ENCODE measurements around the gene LCN10.

LCN10 gene

DNA sequence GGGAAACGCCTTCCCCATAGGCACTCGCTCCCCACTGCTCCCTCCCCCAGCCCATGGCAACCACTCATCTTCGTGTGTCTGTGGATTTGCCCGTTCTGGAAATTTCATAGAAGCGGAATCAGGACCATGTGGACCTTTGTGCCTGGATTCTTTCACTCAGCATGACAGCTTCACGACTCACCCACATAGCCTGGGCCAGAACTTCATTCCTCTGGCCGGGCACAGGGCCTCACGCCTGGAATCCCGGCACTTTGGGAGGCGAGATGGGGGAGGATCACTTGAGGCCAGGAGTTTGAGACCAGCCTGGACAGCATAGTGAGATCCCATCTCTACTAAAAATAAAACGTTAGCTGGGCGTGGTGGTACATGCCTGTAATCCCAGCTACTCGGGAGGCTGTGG lies 42.4 kb downstream of the LCN10 start:
- Histone ChIP-seq H3K27me3 (ENCODE audit: insufficient read depth, poor library complexity, severe bottlenecking) (no peaks in the 10 kb centered on the region), H3K4me3 (replicated peaks; ENCODE audit: insufficient read depth, low read length) (no peak overlapping the region), H3K27ac (replicated peaks) (no peak overlapping the region)
- TF ChIP-seq SPI1 (IDR thresholded peaks at IDR 0.05; ENCODE audit: borderline replicate concordance, low read depth), result no peak
- no peak for TF ChIP-seq POLR2AphosphoS5 (IDR thresholded peaks at IDR 0.05; ENCODE audit: low read depth)
- no peak for TF ChIP-seq GABPA (IDR thresholded peaks at IDR 0.05; ENCODE audit: low read depth)
- TF ChIP-seq, protein P1, sequence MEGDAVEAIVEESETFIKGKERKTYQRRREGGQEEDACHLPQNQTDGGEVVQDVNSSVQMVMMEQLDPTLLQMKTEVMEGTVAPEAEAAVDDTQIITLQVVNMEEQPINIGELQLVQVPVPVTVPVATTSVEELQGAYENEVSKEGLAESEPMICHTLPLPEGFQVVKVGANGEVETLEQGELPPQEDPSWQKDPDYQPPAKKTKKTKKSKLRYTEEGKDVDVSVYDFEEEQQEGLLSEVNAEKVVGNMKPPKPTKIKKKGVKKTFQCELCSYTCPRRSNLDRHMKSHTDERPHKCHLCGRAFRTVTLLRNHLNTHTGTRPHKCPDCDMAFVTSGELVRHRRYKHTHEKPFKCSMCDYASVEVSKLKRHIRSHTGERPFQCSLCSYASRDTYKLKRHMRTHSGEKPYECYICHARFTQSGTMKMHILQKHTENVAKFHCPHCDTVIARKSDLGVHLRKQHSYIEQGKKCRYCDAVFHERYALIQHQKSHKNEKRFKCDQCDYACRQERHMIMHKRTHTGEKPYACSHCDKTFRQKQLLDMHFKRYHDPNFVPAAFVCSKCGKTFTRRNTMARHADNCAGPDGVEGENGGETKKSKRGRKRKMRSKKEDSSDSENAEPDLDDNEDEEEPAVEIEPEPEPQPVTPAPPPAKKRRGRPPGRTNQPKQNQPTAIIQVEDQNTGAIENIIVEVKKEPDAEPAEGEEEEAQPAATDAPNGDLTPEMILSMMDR (IDR thresholded peaks at IDR 0.05; ENCODE audit: insufficient read depth, low read length), result no peak
- TF ChIP-seq, protein P2, sequence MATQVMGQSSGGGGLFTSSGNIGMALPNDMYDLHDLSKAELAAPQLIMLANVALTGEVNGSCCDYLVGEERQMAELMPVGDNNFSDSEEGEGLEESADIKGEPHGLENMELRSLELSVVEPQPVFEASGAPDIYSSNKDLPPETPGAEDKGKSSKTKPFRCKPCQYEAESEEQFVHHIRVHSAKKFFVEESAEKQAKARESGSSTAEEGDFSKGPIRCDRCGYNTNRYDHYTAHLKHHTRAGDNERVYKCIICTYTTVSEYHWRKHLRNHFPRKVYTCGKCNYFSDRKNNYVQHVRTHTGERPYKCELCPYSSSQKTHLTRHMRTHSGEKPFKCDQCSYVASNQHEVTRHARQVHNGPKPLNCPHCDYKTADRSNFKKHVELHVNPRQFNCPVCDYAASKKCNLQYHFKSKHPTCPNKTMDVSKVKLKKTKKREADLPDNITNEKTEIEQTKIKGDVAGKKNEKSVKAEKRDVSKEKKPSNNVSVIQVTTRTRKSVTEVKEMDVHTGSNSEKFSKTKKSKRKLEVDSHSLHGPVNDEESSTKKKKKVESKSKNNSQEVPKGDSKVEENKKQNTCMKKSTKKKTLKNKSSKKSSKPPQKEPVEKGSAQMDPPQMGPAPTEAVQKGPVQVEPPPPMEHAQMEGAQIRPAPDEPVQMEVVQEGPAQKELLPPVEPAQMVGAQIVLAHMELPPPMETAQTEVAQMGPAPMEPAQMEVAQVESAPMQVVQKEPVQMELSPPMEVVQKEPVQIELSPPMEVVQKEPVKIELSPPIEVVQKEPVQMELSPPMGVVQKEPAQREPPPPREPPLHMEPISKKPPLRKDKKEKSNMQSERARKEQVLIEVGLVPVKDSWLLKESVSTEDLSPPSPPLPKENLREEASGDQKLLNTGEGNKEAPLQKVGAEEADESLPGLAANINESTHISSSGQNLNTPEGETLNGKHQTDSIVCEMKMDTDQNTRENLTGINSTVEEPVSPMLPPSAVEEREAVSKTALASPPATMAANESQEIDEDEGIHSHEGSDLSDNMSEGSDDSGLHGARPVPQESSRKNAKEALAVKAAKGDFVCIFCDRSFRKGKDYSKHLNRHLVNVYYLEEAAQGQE (IDR thresholded peaks at IDR 0.05; ENCODE audit: insufficient replicate concordance, low read depth), result no peak
- no peak for DNase-seq (ENCODE audit: low read depth in 1 of 2, low spot score in 1 of 2)

DNA sequence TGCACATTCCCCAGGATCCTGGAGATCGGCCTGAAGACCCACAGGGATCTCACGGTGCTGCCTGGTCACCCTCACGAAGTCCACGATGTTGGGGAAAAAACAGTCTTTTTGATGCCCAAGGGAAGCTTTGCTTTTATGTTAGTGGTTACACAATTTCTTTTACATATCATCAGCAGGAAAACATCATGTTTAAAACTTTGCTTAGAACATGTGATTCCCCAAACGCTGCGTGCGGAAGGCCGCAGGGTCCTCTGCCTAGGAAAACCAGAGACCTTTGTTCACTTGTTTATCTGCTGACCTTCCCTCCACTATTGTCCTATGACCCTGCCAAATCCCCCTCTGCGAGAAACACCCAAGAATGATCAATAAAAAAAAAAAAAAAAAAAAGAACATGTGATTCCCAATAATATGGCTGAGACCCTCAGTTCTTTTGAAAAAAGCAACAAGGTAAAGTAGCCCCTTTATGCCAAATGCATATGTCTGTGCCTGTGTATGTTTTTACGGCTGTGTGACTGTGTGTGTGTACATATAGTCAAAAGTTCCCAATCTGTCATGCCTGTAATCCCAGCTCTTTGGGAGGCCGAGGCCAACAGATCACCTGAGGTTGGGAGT lies 44.0 kb downstream of the LCN10 start:
- TF ChIP-seq, protein P1 (IDR thresholded peaks at IDR 0.05; ENCODE audit: insufficient read depth, low read length), result no peak
- TF ChIP-seq, protein P2 (IDR thresholded peaks at IDR 0.05; ENCODE audit: insufficient replicate concordance, low read depth), result no peak
- TF ChIP-seq POLR2AphosphoS5 (IDR thresholded peaks at IDR 0.05; ENCODE audit: low read depth) (no peak), SPI1 (IDR thresholded peaks at IDR 0.05; ENCODE audit: borderline replicate concordance, low read depth) (no peak), GABPA (IDR thresholded peaks at IDR 0.05; ENCODE audit: low read depth) (no peak)
- Histone ChIP-seq H3K27ac (replicated peaks) (peak overlapping the region; percentile 90), H3K27me3 (ENCODE audit: insufficient read depth, poor library complexity, severe bottlenecking) (no peaks in the 10 kb centered on the region), H3K4me3 (replicated peaks; ENCODE audit: insufficient read depth, low read length) (no peak overlapping the region)
- DNase-seq (ENCODE audit: low read depth in 1 of 2, low spot score in 1 of 2), result no peak

DNA sequence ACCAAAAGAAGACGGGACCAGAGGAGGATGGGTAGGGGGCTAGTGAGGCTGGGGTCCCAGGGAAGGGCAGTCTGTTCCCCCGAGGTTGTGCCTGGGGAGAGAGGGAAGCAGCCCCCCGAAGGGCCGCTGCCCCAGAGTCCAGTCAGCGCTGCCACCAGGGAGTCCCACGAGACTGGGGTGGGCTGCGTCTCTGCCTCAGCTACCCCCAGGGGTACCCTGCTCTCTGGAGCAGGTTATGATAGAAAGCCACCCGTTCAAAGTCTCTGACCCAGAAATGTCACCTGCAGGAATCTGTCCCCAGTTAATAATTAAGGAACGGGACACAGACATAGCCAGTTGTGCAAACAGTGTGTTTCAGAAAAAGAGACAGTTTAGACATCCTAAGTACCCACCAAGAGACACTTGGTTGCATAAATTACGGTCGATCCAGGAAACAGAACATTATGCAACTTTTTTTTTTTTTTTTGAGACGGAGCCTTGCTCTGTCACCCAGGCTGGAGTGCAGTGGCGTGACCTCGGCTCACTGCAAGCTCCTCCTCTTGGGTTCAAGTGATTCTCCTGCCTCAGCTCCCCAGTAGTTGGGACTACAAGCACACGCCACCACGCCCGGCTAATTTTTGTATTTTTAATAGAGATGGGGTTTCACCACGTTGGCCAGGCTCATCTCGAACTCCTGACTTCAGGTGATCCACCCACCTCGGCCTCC lies 44.8 kb downstream of the LCN10 start:
- Histone ChIP-seq H3K27ac (replicated peaks) (peak overlapping the region; percentile 90), H3K27me3 (ENCODE audit: insufficient read depth, poor library complexity, severe bottlenecking) (no peaks in the 10 kb centered on the region), H3K4me3 (replicated peaks; ENCODE audit: insufficient read depth, low read length) (peak overlapping the region; percentile 40)
- TF ChIP-seq SPI1 (IDR thresholded peaks at IDR 0.05; ENCODE audit: borderline replicate concordance, low read depth) (peak; percentile 5; the same call in 1 of the 2 replicates), GABPA (IDR thresholded peaks at IDR 0.05; ENCODE audit: low read depth) (no peak), POLR2AphosphoS5 (IDR thresholded peaks at IDR 0.05; ENCODE audit: low read depth) (peak; percentile 41)
- DNase-seq (ENCODE audit: low read depth in 1 of 2, low spot score in 1 of 2), result peak in 1 of 2 experiments; percentile 86

DNA sequence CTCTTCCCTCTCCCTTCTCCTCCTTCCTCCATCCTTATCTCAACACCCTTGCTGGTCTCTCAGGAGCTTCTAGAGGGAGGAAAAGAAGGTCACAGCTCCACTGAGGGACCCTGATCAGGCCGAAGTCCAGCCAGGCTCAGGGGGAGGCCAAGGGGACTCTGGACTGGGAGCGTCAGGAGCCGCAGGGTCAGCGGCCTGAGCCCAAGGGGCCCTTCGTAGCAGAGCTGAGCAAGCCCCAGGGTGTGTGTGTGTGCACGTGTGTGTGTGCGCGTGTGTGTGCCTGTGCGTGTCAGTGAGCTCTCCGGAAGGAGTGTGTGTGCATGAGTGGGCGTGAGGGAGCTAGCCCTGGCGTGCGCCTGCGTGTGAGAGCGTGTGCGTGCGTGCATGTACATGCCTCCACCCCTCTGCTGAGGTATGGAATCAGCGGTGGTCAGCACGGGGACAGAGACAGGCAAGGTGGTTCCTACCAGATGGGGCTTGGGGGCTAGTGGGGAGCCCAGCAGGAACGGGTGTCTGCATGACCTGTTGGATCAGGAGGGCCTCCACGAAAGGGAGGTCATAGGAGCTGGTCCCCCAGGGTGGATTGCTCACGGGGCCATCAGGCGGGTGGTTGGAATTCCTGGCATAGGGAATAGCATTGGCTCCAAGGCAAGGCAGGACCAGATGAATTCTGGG lies 45.5 kb downstream of the LCN10 start:
- Histone ChIP-seq H3K27ac (replicated peaks) (peak overlapping the region; percentile 90), H3K27me3 (ENCODE audit: insufficient read depth, poor library complexity, severe bottlenecking) (no peaks in the 10 kb centered on the region), H3K4me3 (replicated peaks; ENCODE audit: insufficient read depth, low read length) (peak overlapping the region; percentile 40)
- DNase-seq (ENCODE audit: low read depth in 1 of 2, low spot score in 1 of 2), result peak; percentile 64 to 94
- no peak for TF ChIP-seq SPI1 (IDR thresholded peaks at IDR 0.05; ENCODE audit: borderline replicate concordance, low read depth)
- TF ChIP-seq POLR2AphosphoS5 (IDR thresholded peaks at IDR 0.05; ENCODE audit: low read depth), result peak; percentile 47; the same call in 1 of the 2 replicates
- TF ChIP-seq, protein P1 (IDR thresholded peaks at IDR 0.05; ENCODE audit: insufficient read depth, low read length), result no peak
